NOMO-1 treated with dmso at 0.1 percent for 144 hours (cell line): Measurements from ENCODE around the gene KHNYN.

ENCODE experiments used
- DNase-seq: peaks from one replicate; lab custom pipeline; 2025; ENCODE audit not compliant: unreplicated experiment; lab: John Stamatoyannopoulos, UW

Gene KHNYN

GRCh38 chr14:24399999-24400718 lies 29.6 kb upstream of the KHNYN start:
- no peak for DNase-seq

GRCh38 chr14:24401810-24402702 lies 27.7 kb upstream of the KHNYN start:
- DNase-seq: no peak

- no peak for DNase-seq
Observed at GRCh38 chr14:24403294-24403998, 26.3 kb upstream of the KHNYN start.

- DNase-seq: no peak
Observed at GRCh38 chr14:24404814-24405213, 24.9 kb upstream of the KHNYN start.

GRCh38 chr14:24406416-24406815 lies 23.3 kb upstream of the KHNYN start:
- DNase-seq: no peak

GRCh38 chr14:24407608-24408325 lies 22.0 kb upstream of the KHNYN start:
- DNase-seq: no peak

- DNase-seq: no peak
Observed at GRCh38 chr14:24408764-24409163, 21.0 kb upstream of the KHNYN start.

GRCh38 chr14:24409192-24409591 lies 20.6 kb upstream of the KHNYN start:
- DNase-seq: no peak

GRCh38 chr14:24409956-24410355 lies 19.8 kb upstream of the KHNYN start:
- no peak for DNase-seq

GRCh38 chr14:24411443-24412389 lies 18.0 kb upstream of the KHNYN start:
- no peak for DNase-seq

- no peak for DNase-seq
Observed at GRCh38 chr14:24414077-24414476, 15.7 kb upstream of the KHNYN start.

- DNase-seq: no peak
Observed at GRCh38 chr14:24414732-24415420, 14.9 kb upstream of the KHNYN start.

- DNase-seq: no peak
Observed at GRCh38 chr14:24415421-24416253, 14.1 kb upstream of the KHNYN start.

- DNase-seq: no peak
Observed at GRCh38 chr14:24416254-24416931, 13.4 kb upstream of the KHNYN start.

- DNase-seq: no peak
Observed at GRCh38 chr14:24416932-24417619, 12.7 kb upstream of the KHNYN start.

GRCh38 chr14:24417832-24418491 lies 11.8 kb upstream of the KHNYN start:
- no peak for DNase-seq

- no peak for DNase-seq
Observed at GRCh38 chr14:24418492-24418873, 11.3 kb upstream of the KHNYN start.
